ENCODE measurements around the gene FDXR.
"Not testable (repeated sequence)": the region's sequence is repeated elsewhere in the genome, so short reads cannot be mapped to it uniquely, and the experiment has no call there.

The FDXR gene

DNA sequence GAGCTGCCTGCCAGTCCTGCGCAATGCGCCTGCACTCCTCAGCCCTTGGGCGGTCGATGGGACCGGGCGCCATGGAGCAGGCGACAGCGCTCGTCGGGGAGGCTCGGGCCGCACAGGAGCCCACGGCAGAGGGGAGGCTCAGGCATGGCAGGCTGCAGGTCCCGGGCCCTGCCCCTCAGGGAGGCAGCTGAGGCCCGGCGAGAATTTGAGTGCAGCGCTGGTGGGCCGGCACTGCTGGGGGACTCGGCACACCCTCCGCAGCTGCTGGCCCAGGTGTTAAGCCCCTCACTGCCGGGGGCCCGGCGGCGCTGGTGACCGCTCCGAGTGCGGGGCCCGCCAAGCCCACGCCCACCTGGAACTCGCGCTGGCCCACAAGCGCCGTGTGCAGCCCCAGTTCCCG is 34.2 kb upstream of the FDXR start:
- no peaks in the 10 kb centered on the region for H3K4me1 ChIP-seq (ENCODE audit: low read length)
- no peak overlapping the region for H3K9ac ChIP-seq (ENCODE audit: low read length)
- TF ChIP-seq EZH2 (optimal IDR thresholded peaks at IDR 0.05; ENCODE audit: low read depth, low read length) (no peak), EZH2phosphoT487 (IDR thresholded peaks at IDR 0.05; ENCODE audit: low read length) (no peak)
- TF ChIP-seq, protein P1, sequence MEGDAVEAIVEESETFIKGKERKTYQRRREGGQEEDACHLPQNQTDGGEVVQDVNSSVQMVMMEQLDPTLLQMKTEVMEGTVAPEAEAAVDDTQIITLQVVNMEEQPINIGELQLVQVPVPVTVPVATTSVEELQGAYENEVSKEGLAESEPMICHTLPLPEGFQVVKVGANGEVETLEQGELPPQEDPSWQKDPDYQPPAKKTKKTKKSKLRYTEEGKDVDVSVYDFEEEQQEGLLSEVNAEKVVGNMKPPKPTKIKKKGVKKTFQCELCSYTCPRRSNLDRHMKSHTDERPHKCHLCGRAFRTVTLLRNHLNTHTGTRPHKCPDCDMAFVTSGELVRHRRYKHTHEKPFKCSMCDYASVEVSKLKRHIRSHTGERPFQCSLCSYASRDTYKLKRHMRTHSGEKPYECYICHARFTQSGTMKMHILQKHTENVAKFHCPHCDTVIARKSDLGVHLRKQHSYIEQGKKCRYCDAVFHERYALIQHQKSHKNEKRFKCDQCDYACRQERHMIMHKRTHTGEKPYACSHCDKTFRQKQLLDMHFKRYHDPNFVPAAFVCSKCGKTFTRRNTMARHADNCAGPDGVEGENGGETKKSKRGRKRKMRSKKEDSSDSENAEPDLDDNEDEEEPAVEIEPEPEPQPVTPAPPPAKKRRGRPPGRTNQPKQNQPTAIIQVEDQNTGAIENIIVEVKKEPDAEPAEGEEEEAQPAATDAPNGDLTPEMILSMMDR (IDR thresholded peaks at IDR 0.05; ENCODE audit: low read length) = no peak
- H3K27me3 ChIP-seq (replicated peaks; ENCODE audit: insufficient read depth, low read length) = peaks cover 46% of the 10 kb centered on the region
- H3K79me2 ChIP-seq (ENCODE audit: low read length) = no peaks in the 10 kb centered on the region
- H3K27ac ChIP-seq (ENCODE audit: low read length) = no peak overlapping the region
- no peaks in the 10 kb centered on the region for H4K20me1 ChIP-seq (ENCODE audit: insufficient read depth, low read length)
- H2AFZ ChIP-seq (ENCODE audit: low read length) = no peak overlapping the region
- no peak for DNase-seq
- H3K36me3 ChIP-seq (replicated peaks; ENCODE audit: insufficient read depth, low read length) = no peaks in the 10 kb centered on the region
- H3K4me2 ChIP-seq (ENCODE audit: low read depth, low read length) = no peak overlapping the region
- no peaks in the 10 kb centered on the region for H3K9me2 ChIP-seq (replicated peaks; ENCODE audit: insufficient read depth, low read length)
- H3F3A ChIP-seq (ENCODE audit: insufficient read depth, low read length) = no peaks in the 10 kb centered on the region
- H3K9me3 ChIP-seq (replicated peaks; ENCODE audit: insufficient read depth, low read length) = no peaks in the 10 kb centered on the region
- no peak overlapping the region for H3K4me3 ChIP-seq (ENCODE audit: low read length)

DNA sequence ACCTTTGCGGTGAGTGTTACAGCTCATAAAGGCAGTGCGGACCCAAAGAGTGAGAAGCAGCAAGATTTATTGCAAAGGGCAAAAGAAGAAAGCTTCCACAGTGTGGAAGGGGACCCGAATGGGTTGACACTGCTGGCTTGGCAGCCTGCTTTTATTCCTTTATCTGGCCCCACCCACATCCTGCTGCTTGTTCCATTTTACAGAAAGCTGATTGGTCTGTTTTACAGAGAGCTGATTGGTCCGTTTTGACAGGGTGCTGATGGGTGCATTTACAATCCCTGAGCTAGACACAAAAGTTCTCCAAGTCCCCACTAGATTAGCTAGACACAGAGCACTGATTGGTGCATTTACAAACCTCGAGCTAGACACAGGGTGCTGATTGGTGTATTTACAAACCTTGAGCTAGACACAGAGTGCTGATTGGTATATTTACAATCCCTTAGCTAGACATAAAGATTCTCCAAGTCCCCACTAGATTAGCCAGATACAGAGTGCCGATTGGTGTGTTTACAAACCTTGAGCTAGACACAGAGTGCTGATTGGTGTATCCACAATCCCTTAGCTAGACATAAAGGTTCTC is 33.5 kb upstream of the FDXR start:
- not testable (repeated sequence) for H3K9me2 ChIP-seq (replicated peaks; ENCODE audit: insufficient read depth, low read length); H3K9me3 ChIP-seq (replicated peaks; ENCODE audit: insufficient read depth, low read length); H3K36me3 ChIP-seq (replicated peaks; ENCODE audit: insufficient read depth, low read length); H3K4me1 ChIP-seq (ENCODE audit: low read length); H3F3A ChIP-seq (ENCODE audit: insufficient read depth, low read length); H3K79me2 ChIP-seq (ENCODE audit: low read length); H3K4me3 ChIP-seq (ENCODE audit: low read length); DNase-seq; H3K4me2 ChIP-seq (ENCODE audit: low read depth, low read length); H3K27ac ChIP-seq (ENCODE audit: low read length); H4K20me1 ChIP-seq (ENCODE audit: insufficient read depth, low read length); H3K9ac ChIP-seq (ENCODE audit: low read length); H2AFZ ChIP-seq (ENCODE audit: low read length)
- peaks cover 49% of the 10 kb centered on the region for H3K27me3 ChIP-seq (replicated peaks; ENCODE audit: insufficient read depth, low read length)

DNA sequence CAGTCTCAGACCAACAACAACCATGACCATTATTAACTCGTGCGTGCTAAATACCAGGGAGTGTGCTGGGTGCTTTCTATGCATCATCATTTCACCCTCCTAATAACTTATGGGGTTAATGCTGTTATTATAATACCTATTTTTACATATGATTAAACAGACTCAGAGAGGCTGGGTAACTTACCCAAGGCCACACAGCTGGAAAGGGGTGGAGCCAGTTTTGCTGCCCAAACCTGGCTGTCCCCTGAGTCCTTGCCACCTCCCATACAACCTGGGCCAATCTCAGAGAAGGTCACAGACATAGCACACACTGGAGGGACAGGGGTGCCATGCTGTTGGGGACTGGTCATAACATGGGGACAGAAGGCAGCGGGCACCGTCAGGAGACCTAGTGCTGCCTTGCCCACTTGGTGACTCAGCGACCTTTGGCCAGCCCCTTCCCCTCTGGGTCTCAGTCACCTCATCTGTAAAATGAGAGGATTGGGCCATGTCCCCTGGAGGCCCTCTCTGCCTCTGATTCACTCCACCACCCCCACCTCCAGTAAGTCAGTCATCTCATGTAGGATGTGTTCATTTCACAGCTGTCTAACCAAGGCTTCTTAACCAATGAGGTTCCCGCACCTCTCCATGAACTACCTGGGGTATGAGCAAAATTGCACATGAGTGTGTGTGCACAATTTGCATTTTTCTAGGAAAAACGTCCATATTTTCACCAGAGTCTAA is 32.1 kb upstream of the FDXR start:
- TF ChIP-seq EZH2phosphoT487 (IDR thresholded peaks at IDR 0.05; ENCODE audit: low read length) = no peak
- TF ChIP-seq, protein P1 (IDR thresholded peaks at IDR 0.05; ENCODE audit: low read length) = no peak
- TF ChIP-seq EZH2 (optimal IDR thresholded peaks at IDR 0.05; ENCODE audit: low read depth, low read length) = no peak
- no peaks in the 10 kb centered on the region for H3K9me3 ChIP-seq (replicated peaks; ENCODE audit: insufficient read depth, low read length)
- no peaks in the 10 kb centered on the region for H3K36me3 ChIP-seq (replicated peaks; ENCODE audit: insufficient read depth, low read length)
- peaks cover 57% of the 10 kb centered on the region for H3K27me3 ChIP-seq (replicated peaks; ENCODE audit: insufficient read depth, low read length)
- H4K20me1 ChIP-seq (ENCODE audit: insufficient read depth, low read length) = no peaks in the 10 kb centered on the region
- H3F3A ChIP-seq (ENCODE audit: insufficient read depth, low read length) = no peaks in the 10 kb centered on the region
- H3K4me1 ChIP-seq (ENCODE audit: low read length) = no peaks in the 10 kb centered on the region
- no peak overlapping the region for H3K4me3 ChIP-seq (ENCODE audit: low read length)
- H3K9me2 ChIP-seq (replicated peaks; ENCODE audit: insufficient read depth, low read length) = no peaks in the 10 kb centered on the region
- H3K27ac ChIP-seq (ENCODE audit: low read length) = no peak overlapping the region
- no peaks in the 10 kb centered on the region for H3K79me2 ChIP-seq (ENCODE audit: low read length)
- no peak overlapping the region for H2AFZ ChIP-seq (ENCODE audit: low read length)
- no peak for DNase-seq
- no peak overlapping the region for H3K4me2 ChIP-seq (ENCODE audit: low read depth, low read length)
- H3K9ac ChIP-seq (ENCODE audit: low read length) = no peak overlapping the region

DNA sequence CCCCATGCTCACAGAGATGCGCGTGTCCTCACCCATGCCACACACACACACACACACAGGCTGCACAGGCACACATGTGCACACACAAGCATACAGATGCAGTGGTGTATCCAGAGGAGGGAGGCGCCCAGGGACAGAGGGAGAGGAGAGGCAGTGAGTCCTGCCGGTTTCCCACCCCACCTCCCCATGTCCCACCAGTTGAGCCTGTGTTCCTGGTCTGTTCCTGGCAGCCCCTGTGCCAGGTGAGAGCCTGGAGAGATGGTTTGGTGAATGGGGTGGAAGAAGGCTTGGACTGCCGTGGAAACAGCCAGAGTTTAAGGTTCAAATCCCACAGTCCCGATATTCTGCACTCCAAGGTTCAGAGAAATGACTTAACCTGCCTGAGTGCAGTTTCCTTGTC is 30.9 kb upstream of the FDXR start:
- TF ChIP-seq, protein P1 (IDR thresholded peaks at IDR 0.05; ENCODE audit: low read length) = no peak
- no peak for TF ChIP-seq EZH2 (optimal IDR thresholded peaks at IDR 0.05; ENCODE audit: low read depth, low read length)
- no peak for TF ChIP-seq EZH2phosphoT487 (IDR thresholded peaks at IDR 0.05; ENCODE audit: low read length)
- H4K20me1 ChIP-seq (ENCODE audit: insufficient read depth, low read length) = no peaks in the 10 kb centered on the region
- H3K9ac ChIP-seq (ENCODE audit: low read length) = no peak overlapping the region

More for the DNA sequence above, 30.9 kb upstream of the FDXR start:
- H3K4me2 ChIP-seq (ENCODE audit: low read depth, low read length) = no peak overlapping the region
- peaks cover 66% of the 10 kb centered on the region for H3K27me3 ChIP-seq (replicated peaks; ENCODE audit: insufficient read depth, low read length)
- H3K27ac ChIP-seq (ENCODE audit: low read length) = no peak overlapping the region
- H3K9me3 ChIP-seq (replicated peaks; ENCODE audit: insufficient read depth, low read length) = no peaks in the 10 kb centered on the region
- no peaks in the 10 kb centered on the region for H3K79me2 ChIP-seq (ENCODE audit: low read length)
- no peaks in the 10 kb centered on the region for H3K4me1 ChIP-seq (ENCODE audit: low read length)
- H3K4me3 ChIP-seq (ENCODE audit: low read length) = no peak overlapping the region
- no peaks in the 10 kb centered on the region for H3K9me2 ChIP-seq (replicated peaks; ENCODE audit: insufficient read depth, low read length)
- no peaks in the 10 kb centered on the region for H3K36me3 ChIP-seq (replicated peaks; ENCODE audit: insufficient read depth, low read length)
- H3F3A ChIP-seq (ENCODE audit: insufficient read depth, low read length) = no peaks in the 10 kb centered on the region
- no peak for DNase-seq
- H2AFZ ChIP-seq (ENCODE audit: low read length) = no peak overlapping the region

Measured in MM.1S (cell line).